ENCODE measurements around the gene NKAPL. TPM values are rescaled to one million over a fixed set of nuclear protein-coding genes. Genes with fewer than 3 reads are reported as not detected.
"Not testable (repeated sequence)": the region's sequence is repeated elsewhere in the genome, so short reads cannot be mapped to it uniquely, and the experiment has no call there.

NKAPL gene
- total RNA-seq, 2 experiments from 2014 or later, result not detected

DNA sequence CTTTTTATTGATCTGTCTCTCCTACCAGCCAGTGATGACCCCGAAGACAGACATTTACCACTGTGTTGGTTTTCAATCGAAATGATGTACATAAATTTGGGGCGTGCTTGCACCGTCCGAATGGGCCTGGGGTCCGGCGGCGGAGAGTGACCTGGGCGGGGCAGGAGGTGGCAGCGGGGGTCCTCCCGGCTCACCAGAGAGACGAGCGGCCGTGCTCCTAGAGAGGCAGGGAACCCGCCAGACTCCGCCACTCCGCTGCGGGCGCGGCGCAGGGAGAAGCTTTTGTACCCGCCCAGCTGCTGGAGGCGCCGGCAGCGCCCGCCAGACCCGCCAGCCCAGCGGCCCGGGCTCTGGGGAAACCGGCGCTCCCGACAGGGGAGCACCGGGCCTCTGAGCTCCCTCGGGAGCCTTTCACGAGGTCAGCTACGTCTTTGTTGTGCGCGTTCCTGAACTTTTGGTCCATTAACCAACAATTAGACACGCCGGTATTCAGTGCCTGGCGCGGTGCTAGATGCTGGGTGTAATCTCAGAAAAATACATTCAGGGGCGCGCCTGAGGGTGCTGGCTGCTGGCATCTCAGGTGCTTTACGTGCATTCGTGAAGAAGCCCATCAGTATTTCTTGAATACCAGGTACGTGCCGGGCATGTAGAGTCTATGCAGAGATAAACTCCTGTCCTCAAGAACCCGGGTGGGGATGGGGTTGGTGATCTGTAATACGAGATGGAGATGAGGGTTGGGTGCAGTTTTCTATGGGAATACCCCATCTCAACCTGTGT, 22.4 kb downstream of the NKAPL start, which contains the start of gene PGBD1:
PGBD1 (plus strand) TSS at position 285 of the 777 bp plus-strand sequence. CDS start 2,242 bp downstream, outside the sequence.
- ChIA-PET CTCF (interaction anchor here (1.4 to 1.6 kb wide), 2 partner anchors 29 to 74 kb away, joined by 5 to 6 read pairs; partner anchors contain the start of gene ZKSCAN4), POLR2A (interaction anchor here (0.9 to 1.0 kb wide), 2 partner anchors 29 to 75 kb away, joined by 3 to 5 read pairs; partner anchors contain the start of gene ZKSCAN4)
- DNase-seq, result peak; percentile 49
- Mint-ChIP-seq H3K4me3 (peak within 1 kb of the TSS; percentile 72), H3K36me3 (ENCODE audit: low read depth) (peaks cover 18% of the 10 kb centered on the region), H3K27ac (no peak within 1 kb of the TSS), H3K4me1 (peaks cover 13% of the 10 kb centered on the region), H3K9me3 (no peaks in the 10 kb centered on the region), H3K27me3 (peaks cover 5% of the 10 kb centered on the region)

DNA sequence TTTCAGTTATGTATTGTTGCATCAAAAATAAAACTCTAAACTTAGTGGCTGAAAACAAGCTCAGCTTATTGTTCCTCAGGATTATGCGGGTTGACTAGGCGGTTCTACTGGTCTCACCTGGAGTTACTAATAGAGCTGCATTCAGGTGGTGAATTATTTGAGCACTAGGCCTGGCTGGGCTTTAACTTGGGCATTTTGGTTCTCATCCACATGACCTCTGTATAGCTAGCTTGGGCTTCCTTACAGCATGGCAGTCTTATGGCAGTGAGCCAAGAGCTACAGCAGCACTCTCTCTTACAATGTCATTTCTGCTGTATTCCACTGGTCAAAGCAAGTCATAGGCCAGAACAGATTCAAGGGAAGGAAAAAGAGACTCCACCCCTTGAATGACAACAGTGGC, 23.8 kb downstream of the NKAPL start:
- H3K27ac Mint-ChIP-seq, result no peak overlapping the region
- no peak for DNase-seq
- no peak overlapping the region for H3K4me3 Mint-ChIP-seq
- H3K9me3 Mint-ChIP-seq, result no peaks in the 10 kb centered on the region
- POLR2A ChIA-PET, result no interaction called here
- CTCF ChIA-PET, result interaction anchor here (1.0 to 1.5 kb wide), 2 partner anchors 16 to 73 kb away, joined by 4 read pairs; partner anchors contain the start of gene ZSCAN26
- H3K4me1 Mint-ChIP-seq, result peaks cover 13% of the 10 kb centered on the region
- peaks cover 5% of the 10 kb centered on the region for H3K27me3 Mint-ChIP-seq
- peaks cover 11% of the 10 kb centered on the region for H3K36me3 Mint-ChIP-seq (ENCODE audit: low read depth)

DNA sequence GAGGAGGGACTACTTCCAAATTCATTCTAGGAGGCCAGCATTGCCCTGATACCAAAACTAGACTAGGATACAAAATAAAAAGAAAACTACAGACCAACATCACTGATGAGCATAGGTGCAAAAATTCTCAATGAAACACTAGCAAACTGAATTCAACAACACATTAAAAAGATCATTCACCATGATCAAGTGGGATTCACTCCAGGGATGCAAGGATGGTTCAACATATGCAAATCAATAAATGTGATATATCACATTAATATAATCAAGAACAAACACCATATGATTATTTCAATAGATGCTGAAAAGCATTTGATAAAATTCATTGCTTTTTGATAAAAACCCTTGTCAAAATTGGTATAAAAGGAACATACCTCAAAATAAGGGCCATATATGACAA, 32.5 kb downstream of the NKAPL start:
- CTCF ChIA-PET, result no interaction called here
- no peaks in the 10 kb centered on the region for H3K27me3 Mint-ChIP-seq
- no peaks in the 10 kb centered on the region for H3K36me3 Mint-ChIP-seq (ENCODE audit: low read depth)
- H3K4me1 Mint-ChIP-seq, result no peaks in the 10 kb centered on the region
- DNase-seq, result no peak
- no peak overlapping the region for H3K27ac Mint-ChIP-seq
- no peaks in the 10 kb centered on the region for H3K9me3 Mint-ChIP-seq
- H3K4me3 Mint-ChIP-seq, result no peak overlapping the region
- POLR2A ChIA-PET, result no interaction called here

GRCh38 chr6:28295326-28295725, 36.2 kb downstream of the NKAPL start:
- Mint-ChIP-seq H3K4me1 (no peaks in the 10 kb centered on the region), H3K4me3 (no peak overlapping the region), H3K9me3 (no peaks in the 10 kb centered on the region), H3K36me3 (ENCODE audit: low read depth) (no peaks in the 10 kb centered on the region), H3K27me3 (no peaks in the 10 kb centered on the region), H3K27ac (no peak overlapping the region)
- CTCF ChIA-PET, result no interaction called here
- POLR2A ChIA-PET, result no interaction called here
- no peak for DNase-seq

DNA sequence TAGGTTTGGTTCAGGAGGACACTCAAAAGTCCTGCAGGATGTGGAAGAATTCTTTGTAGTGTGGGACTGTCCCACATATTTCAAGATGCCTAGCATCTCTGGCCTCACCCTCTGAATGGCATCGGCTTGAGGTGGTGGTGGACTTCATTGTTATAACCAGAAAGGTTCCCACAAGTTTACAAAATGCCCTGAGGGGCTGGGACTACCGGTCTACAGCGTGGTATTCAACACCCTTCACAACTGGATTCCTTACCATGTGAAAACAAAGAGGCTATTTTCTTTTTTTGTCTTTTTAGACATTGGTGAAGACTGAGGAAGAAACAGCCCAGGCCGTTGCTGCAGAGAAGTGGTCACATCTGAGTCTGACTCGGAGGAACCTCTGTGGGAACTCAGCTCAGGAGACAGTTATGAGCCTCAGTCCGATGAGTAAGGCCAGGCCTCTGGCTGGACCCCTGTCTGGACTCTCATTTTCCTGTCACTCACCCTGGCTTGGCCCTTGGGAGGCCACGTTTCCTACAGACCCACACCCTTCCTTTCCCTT, 37.5 kb downstream of the NKAPL start:
- no peak for DNase-seq
- no peak overlapping the region for H3K4me3 Mint-ChIP-seq
- H3K27me3 Mint-ChIP-seq, result no peaks in the 10 kb centered on the region
- no peaks in the 10 kb centered on the region for H3K4me1 Mint-ChIP-seq
- H3K27ac Mint-ChIP-seq, result no peak overlapping the region
- H3K9me3 Mint-ChIP-seq, result no peaks in the 10 kb centered on the region
- H3K36me3 Mint-ChIP-seq (ENCODE audit: low read depth), result no peaks in the 10 kb centered on the region
- ChIA-PET POLR2A (no interaction called here), CTCF (no interaction called here)

DNA sequence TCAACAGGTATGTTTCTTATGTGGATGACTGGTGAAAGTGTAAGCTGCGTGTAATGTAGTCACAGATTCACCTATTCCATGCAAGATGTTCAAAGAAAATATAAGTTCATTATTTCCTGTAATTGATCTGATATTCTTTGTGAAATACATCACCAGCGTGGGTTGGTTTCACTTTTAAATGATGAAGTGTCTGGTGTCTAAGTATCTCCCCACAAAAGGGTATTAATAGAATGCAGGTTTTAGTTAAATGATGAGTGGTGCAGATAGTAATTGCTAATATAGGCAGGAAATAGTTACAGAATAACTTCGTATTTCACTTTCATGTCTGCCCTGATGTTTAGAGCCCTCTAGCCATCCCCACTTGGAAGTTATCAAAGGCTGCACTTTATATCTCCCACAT, 44.5 kb downstream of the NKAPL start:
- peaks cover 6% of the 10 kb centered on the region for H3K27me3 Mint-ChIP-seq
- H3K4me3 Mint-ChIP-seq, result no peak overlapping the region
- no peak for DNase-seq
- H3K4me1 Mint-ChIP-seq, result peaks cover 14% of the 10 kb centered on the region
- POLR2A ChIA-PET, result no interaction called here
- peaks cover 3% of the 10 kb centered on the region for H3K36me3 Mint-ChIP-seq (ENCODE audit: low read depth)
- no peak overlapping the region for H3K27ac Mint-ChIP-seq
- H3K9me3 Mint-ChIP-seq, result no peaks in the 10 kb centered on the region
- CTCF ChIA-PET, result no interaction called here

GRCh38 chr6:28306363-28306762, 47.3 kb downstream of the NKAPL start:
- POLR2A ChIA-PET, result not testable (repeated sequence)

More at GRCh38 chr6:28306363-28306762, 47.3 kb downstream of the NKAPL start:
- H3K36me3 Mint-ChIP-seq (ENCODE audit: low read depth); H3K4me3 Mint-ChIP-seq; CTCF ChIA-PET; H3K9me3 Mint-ChIP-seq; H3K27ac Mint-ChIP-seq; DNase-seq: not testable (repeated sequence)
- Mint-ChIP-seq H3K4me1 (peaks cover 14% of the 10 kb centered on the region), H3K27me3 (peaks cover 14% of the 10 kb centered on the region)

Other genes with a start within 250 kb of the NKAPL start
- gene ZNF165, start 178.7 kb upstream of the NKAPL start, total RNA-seq, result under 1 TPM; 0.40 to 0.50 TPM
- gene ZSCAN16, start 134.7 kb upstream of the NKAPL start, total RNA-seq, result 1 to 10 TPM; 5.3 TPM
- gene ZKSCAN8, start 117.4 kb upstream of the NKAPL start, total RNA-seq, result 10 to 100 TPM; 20.9 to 21.6 TPM
- gene ZSCAN9, start 34.0 kb upstream of the NKAPL start, total RNA-seq, result 1 to 10 TPM; 4.9 to 5.6 TPM
- gene ZKSCAN4, start 7.0 kb upstream of the NKAPL start, total RNA-seq, result 1 to 10 TPM; 6.3 to 6.6 TPM
- 10 to 100 TPM in 1 of 2 experiments, 1 to 10 TPM in 1; 9.9 to 10.2 TPM for gene ZSCAN26, start 7.8 kb downstream of the NKAPL start, total RNA-seq
- gene PGBD1, start 22.3 kb downstream of the NKAPL start, total RNA-seq, result 1 to 10 TPM; 1.8 to 2.0 TPM
- gene ZSCAN31, start 76.9 kb downstream of the NKAPL start, total RNA-seq, result 1 to 10 TPM in 1 of 2 experiments, under 1 TPM in 1; 0.88 to 1.0 TPM
- gene ZKSCAN3, start 90.7 kb downstream of the NKAPL start, total RNA-seq, result 1 to 10 TPM; 5.5 to 6.5 TPM
- gene ZSCAN12, start 140.4 kb downstream of the NKAPL start, total RNA-seq, result 1 to 10 TPM; 4.6 to 4.9 TPM
- under 1 TPM; 0.38 to 0.45 TPM for gene ZSCAN23, start 184.2 kb downstream of the NKAPL start, total RNA-seq